HL-60/S4 treated with phorbol 12-myristate 13-acetate at 8.2 ng/mL for 4 days and 3 days (cell line): ENCODE measurements around the gene RASD1.
"Not testable (repeated sequence)": the region's sequence is repeated elsewhere in the genome, so short reads cannot be mapped to it uniquely, and the experiment has no call there.

Experiments
- in situ Hi-C: fragments of 300-500 bp; cut with MboI; formaldehyde crosslinking; loops from 2 replicates; pipeline ENCODE4 v1.15.0; 2022; ENCODE audit warnings: low sequenced_read_pairs

The RASD1 gene

DNA sequence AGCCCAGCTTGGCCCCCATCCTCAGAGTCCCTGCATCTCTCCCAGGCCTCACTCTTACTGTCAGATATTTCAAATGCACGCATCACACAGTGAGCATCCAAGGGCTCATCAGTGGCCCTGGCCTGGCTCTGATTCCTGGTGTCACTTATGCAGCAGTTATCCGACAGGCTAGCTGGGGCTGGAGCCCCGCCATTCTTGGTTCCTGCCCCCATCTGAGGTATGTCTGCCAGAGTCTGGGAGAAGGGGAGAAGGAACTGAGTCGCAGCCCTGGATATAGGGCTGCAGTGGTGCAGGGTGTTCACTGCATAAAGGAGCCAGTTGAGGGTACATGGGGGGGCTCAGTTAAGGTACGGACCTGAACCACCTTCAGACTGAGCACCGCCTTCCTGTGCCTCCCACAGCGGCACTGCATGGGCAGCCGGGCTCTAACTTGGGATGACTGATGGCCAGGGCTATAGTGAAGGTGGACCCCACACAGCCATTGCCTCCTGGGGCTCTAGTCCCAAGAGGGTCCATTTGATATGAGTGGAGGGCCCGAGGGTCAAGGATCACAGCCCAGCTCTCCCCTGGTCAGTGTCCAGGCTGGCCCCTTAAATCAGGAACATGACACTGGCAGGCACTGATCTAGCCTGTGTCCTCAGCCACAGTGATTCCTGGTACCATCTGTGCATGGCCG lies 1.8 kb upstream of the RASD1 start:
- in situ Hi-C loops = no loop called here

DNA sequence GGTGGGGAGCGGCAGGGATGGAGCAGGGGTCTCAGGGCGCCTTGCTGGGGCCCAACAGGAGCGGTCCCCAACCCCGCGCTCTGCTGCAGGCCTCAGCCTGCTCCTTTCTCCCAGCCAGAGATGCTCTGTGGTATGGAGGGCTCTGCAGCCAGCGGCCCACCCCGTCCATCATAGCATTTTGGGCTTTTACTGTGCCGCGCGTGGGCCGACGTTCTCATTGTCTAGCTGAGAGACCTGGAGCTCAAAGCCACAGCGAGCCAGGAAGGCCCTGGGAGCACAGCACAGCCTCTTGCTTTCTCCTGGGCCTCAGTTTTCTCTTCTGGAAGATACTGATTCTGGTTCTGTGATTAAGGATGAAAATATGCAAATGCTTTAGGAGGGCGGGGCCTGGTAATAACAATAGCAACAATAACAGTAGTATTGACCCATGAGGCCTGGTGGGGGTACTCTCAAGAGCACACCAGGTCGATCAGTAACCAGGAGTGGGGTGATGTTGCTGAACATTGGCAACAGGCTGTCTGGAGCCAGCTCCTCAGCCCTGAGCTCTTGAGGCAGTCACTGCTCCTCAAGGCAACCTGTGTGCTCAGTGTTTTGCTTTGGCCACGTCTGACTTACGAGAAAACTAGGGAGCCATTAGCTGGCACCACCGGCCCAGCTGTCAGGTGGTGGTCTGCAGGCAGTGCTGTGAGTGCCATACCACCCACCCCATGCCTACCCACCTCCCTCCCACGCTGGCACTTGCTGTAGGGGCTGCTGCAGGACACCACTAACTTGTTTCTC lies 1.1 kb upstream of the RASD1 start:
- in situ Hi-C loops = no loop called here

DNA sequence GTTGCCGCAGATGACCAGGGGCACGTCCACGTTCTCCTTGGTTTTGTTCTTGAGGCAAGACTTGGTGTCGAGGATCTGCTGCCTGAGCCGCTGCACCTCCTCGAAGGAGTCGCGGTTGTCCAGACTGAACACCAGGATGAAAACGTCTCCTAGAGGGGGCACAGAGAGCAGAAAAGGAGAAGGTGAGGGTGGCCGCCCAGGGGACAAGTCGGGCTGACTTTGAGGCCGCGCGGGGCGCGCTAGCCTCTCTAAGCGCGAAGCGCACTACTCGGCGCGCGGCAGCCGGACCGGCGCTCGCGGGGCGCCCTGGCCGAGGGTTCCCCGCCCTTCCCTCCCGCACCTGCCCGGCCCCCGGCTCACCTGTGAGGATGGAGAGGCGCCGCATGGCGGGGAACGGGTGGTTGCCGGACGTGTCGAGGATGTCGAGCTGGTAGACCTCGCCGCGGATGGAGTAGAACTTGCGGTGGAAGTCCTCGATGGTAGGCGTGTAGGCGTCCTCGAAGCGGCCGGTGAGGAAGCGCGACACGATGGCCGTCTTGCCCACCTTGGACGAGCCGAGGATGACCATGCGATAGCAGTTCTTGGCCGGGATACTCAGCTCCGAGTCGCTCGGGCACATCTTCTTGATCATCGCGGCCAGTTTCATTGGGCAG lies 533 bp downstream of the RASD1 start:
- in situ Hi-C loops = no loop called here

DNA sequence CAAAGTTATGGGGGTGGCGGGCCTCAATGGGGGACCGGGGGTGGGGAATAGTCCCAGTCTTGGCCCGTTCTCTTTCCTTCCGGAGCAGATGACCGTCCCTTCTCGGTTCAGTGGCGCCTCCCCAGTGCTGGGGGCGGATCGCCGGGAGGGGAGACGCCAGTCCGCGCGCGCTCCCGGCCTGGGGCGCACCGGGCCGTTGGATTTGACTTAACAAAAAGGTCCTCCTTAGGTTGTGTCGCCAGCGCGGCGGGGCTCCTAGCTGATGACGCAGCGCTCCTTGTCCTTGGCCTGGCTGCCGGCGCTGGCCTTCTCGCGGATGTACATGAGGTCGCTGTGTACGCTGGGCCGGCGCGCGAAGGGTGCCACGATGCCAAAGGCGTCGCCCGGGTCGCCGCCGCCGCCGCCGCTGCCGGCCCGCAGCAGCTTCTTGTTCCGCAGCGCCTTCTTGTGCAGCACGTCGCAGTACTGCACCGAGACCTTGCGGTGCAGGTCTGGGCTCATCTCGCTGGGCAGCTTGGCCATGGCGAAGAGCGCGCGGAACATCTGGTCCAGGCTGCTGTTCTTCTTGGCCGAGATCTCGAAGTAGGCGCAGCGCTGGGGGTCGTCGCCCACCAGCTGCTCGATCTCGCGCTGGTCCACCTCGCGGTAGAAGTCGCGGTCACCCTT lies 1.2 kb downstream of the RASD1 start:
- in situ Hi-C loops = no loop called here

DNA sequence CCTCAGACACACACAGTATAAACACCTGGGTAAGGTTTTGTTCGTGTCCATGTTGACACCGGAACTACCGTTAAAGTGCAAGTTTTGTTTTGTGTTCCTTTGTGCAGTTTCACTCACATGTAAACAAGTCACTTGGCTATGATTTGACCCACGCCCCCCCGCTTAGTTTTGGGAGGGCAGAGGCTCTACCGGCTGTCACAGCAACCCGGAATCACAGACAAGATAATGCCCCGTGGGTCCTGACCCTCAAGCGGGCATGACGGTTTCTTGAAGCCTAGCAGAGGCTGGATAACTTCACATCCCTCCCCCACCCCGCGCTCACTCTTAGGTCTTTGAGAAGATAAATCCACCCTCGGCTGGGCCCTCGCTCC lies 1.7 kb downstream of the RASD1 start:
- in situ Hi-C loops = no loop called here

DNA sequence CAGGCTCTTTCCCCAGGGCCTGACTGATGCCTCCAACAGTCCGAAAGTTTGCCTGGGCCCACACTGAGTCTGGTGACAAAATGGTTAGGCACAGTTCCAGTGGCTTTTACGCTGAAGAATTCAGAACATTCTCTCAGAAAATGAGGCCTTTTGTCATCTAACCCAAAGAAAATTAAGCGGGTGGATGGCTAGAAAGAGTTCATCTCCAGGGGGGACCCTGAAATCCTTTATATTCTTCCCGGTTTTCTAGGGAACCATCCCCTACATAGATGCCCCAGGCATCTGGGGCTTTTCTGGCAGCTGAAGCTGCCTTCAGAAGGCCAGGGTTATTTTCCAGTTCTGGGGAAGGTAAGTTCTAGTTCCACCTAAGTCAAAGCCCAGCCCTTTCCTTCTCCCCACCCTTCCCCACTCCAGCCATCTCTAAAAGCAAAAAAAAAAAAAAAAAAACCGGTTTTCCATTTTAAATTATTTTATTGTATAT lies 2.2 kb downstream of the RASD1 start:
- in situ Hi-C loops = no loop called here

DNA sequence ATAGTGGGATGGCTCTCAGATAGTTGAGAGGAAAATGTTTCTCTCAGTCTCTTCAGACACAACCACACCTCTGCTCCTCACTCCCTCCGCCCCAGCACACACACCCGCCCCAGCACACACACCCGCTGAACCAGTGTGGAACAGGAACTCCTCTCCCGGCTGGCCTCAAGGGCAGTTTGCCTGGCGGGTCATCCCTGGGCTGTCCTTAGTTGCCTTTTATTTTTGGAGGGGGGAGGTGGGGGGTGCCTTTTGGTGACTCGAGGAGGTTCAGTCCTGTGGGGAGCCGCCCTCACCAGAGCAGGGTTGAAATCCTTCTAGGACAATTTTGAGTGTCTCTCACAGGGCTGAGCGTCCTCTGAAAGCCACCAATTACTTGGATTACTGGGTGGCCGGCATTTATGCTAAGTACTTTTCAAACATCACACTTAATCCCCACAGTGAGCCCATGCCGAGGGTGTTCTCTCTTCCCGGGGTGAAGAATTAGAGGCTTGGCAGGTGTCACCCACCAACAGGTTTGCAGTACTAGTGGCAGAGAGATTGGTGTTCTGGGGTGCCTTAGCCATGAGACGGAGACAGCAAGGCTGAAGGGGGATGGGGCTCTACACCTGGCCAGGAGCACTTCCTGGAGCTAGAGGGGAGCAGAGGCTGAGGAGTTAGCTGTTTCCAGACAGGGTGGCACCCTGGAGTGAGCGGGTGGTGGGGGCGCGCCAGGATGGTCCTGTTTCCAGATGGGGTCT lies 2.8 kb downstream of the RASD1 start:
- in situ Hi-C loops = no loop called here

DNA sequence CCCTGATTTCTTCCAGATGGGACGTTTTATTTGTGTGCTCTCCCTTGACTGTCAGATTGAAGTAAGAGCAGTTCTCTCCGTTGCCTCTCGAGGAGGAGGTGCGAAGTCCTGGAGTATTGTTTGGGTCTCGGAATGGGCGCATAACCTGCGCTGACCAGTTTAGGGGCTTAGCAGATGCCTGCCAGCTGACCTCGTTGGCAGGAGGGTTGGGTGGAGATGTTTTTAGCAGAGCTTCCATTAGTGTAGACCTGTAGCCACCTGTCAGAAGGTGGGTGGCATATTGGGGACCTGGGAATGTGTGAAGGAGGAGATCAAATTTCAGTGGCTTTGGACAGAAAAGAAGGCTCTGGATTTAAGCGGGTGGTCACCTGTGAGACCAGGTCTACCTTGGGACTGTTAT lies 3.6 kb downstream of the RASD1 start:
- in situ Hi-C loops = no loop called here

DNA sequence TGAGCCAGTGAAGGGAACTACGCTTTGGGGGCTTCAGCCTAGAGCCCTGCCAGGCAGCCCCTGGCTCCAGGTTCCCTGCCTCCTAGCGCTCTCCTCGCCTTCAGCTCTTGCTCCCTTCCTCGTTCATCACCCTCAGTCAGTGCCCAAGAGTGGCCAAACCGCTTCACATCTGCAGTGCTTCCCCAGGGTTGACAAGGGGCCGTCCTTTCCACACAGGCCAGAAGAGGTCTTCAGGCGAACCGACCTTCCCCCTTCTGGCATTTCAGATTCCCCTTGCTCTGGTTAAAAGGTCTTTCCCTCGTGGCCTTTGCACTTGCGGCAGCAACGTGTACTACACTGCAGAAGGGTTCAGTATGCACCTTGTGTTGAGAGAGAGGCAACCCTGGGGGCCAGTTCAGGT lies 4.1 kb downstream of the RASD1 start:
- in situ Hi-C loops = no loop called here

DNA sequence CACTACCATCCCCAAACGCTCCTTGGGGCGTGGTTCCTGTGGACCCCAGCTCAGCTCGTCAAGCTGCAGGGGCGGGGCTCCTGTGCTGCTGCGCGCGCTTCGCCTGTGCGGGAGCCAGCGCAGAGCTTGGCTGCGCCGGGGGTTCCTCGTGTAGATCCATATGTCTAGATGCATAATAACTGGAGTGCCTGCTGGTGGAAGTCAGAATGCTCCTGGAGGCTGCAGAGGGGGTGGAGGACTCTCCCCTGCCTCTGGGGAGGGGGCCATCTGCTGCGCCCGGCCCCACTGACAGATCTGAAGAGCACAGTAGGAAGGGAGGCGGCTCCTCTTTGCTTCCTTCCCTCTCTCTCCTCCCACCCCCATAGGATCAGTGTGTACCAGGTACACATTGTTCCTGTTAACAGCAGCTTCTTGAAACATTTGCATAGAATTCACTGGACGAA lies 4.6 kb downstream of the RASD1 start:
- in situ Hi-C loops = no loop called here

DNA sequence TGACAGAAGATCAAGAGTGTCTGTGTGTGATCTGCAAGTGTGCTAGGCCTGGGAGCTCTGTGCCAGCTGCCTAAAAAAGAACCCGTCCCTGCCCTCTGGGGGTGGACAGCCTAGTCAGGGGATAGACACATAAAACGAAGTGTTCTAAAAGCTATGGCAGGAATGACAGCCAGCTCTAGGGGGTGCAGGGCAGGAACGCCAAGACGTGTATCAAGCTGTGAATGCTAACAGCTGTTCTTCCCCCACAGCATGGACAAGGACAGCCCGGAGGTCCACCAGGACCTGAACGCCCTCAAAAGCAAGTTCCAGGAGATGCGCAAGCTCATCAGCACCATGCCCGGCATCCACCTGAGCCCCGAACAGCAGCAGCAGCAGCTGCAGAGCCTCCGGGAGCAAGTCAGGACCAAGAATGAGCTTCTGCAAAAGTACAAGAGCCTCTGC lies 5.1 kb downstream of the RASD1 start:
- in situ Hi-C loops = no loop called here

DNA sequence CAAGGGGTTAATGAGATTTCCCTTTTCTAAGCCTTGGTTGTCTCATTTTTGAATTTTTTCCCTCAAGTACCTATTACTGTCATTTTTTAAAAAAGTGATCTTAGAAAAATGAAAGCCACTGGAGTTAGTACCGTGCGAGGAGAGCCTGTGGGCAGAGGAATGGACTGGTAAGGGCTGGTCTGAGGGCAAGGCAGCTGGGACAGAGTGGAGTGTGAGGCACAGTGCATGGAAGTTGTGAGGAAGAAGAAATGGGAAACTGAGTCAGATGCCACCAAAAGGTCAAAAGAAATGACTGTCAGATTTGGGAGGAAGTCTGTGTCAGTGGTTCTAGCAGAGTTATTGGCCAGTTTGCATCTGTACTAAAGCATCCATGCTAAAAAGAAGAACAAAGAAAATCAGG lies 8.2 kb downstream of the RASD1 start:
- in situ Hi-C loops = no loop called here

DNA sequence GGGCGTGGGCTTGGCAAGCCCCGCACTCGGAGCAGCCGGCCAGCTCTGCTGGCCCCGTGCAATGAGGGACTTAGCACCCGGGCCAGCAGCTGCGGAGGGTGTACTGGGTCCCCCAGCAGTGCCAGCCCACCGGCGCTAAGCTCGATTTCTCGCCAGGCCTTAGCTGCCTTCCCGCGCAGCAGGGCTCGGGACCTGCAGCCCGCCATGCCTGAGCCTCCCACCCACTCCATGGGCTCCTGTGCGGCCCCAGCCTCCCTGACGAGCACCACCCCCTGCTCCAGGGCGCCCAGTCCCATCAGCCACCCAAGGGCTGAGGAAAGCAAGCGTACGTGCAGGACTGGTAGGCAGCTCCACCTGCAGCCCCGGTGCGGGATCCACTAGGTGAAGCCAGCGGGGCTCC lies 9.8 kb downstream of the RASD1 start:
- in situ Hi-C loops = not testable (repeated sequence)

DNA sequence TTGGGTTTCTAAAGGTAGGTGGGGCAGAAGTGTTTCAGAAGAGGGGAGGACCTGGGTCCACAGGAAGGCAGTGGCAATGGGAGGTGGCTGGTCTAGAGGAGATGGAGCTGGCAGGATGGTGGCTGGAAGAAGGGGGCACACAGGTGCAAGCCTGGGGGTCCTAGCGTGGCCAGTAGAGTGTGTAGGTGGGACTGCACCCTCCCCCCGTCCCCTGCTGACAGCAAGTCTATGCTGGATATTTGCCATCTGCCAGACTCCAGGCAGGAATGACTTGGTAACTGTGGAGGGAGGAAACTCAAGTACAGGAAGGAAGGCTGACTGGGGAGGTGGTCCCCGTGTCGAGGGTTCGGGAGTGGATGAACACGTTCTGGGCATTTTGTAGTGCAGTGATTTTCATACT lies 10.8 kb downstream of the RASD1 start:
- in situ Hi-C loops = no loop called here

DNA sequence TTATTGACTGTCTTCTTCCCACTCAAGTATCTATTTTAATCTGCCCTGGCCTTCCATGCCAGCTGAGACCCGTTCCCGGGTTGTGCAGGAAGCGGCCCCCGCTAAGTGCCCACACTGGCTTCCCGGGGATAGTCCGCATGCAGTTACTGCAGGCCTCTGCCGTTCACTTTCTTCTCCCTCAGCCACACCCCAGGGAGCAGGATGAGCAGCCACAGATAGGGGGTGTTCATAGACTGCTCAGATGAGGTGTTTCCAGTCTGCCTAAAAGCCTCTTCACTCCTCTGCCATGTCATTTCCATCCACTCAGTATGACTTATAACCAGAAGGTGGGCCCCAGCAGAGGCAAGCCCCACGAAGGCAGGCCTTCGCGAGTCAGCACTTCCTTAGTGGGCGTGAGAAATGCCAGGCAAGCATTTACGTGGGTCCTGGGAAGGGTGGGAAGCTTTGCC lies 11.7 kb downstream of the RASD1 start:
- in situ Hi-C loops = no loop called here

DNA sequence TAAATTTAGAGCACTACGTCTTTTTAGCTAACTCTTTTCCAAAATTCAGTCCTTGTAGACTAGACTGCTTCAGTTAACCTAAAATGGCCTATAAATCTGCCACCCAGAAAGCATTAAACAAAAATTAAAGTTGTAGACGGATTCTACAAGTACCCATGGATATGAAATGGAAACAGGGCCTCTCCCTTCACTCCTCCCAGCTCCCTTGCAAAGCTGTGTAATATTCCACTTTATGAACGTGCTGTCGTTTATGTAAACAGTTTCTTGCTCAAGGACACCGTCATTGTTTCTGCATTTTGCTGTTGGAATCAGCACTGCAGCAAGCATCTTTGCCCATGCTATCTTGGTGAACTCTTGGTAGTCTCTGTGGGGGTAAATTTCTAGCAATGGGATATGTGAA lies 14.3 kb downstream of the RASD1 start:
- in situ Hi-C loops = no loop called here

DNA sequence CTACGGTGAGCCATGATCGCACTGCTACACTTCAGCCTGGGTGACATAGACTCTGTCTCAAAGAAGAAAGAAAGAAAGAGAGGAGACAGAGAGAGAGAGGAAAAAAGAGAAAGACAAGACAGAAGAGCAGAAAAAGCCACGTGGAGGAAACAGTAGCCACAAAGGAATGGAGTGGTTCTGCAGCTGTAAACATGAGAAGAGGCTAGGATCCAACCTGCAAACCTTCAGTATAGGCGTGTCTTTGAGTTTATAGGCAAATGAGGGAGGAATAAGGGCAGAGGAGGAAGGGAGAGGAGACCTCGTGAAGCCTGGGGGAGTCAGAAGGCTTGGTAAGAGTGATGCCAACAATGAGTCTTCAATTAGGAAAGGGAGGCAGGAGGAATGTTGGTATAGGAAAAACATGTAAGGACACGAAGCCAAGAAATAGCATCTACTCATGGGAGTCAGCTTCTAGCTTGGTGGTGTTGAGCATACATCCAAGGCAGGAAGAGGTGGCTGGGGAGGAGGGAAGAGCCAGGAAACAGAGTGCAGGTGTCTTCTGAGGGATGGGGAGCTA lies 15.5 kb downstream of the RASD1 start:
- in situ Hi-C loops = no loop called here

DNA sequence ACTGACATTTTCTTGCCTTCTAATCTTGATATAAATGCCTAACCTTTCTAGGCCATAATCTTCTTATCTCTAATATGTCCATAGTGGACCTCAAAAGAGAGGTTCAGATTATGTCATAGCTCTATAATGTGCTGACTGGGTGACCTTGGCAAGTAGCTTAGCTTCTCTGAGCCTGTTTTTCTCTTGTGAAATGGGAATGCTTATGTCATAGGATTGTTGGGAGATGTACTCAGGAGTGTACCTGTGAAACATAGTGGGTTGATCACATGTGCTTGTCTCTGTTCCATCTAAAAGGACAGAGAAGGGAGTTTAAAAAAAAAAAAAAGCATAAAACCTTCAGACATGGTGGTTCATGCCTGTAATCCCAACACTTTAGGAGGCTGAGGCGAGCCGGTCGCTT lies 17.0 kb downstream of the RASD1 start:
- in situ Hi-C loops = no loop called here

DNA sequence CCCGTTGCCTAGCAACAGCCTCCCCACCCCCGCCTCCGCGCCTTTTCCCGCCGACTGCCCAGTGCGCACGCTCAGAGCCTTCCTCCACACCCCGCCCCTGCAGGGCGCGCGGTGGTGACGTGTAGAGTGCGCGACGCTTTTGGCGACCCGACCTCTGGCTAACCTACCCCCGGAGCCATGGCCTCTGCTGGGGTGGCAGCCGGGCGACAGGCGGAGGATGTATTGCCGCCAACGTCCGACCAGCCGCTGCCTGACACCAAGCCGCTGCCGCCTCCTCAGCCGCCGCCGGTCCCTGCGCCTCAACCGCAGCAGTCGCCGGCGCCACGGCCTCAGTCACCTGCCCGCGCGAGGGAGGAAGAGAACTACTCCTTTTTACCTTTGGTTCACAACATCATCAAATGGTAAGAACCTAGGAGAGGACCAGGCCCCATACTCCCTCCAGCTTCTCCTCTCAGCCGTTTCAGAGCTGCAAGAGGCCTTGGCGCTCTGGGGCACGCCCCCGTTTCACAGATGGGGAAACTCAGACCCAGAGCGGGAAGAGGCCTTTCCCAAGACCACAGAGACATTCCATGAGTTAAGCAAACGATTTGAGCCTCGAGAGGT lies 19.2 kb downstream of the RASD1 start, which contains the start of gene MED9:
MED9 (plus strand) TSS at position 136 of the 603 bp plus-strand sequence; CDS start at position 178, 42 bp downstream.
- in situ Hi-C loops = no loop called here

DNA sequence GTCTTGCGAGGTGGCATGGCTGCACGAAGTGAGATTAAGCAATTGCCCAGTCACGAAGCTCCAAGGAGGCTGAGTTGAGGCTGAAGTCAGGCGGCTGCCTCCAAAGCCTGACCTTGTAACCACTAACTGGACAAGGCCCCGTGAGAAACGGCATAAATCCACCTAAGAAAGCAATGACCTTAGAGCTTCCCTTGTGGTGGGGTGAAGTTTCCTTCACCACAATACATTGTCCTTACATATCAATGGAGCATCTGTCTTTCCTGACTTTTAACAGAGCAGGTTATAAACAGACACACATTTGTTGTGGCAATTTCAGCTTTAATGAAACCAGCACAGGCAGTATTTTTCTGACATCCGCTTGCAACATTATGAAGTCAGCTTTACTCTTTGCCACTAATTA lies 21.9 kb downstream of the RASD1 start:
- in situ Hi-C loops = no loop called here
